H1 (cell line): ENCODE measurements around the gene TPH2. TPM values are rescaled to one million over a fixed set of nuclear protein-coding genes. Genes with fewer than 3 reads are reported as not detected.

Experiments used
- CTCF ChIA-PET: fragments of 300-600 bp; sonication (Branson Sonifier 250); formaldehyde crosslinking; loops from one replicate; lab custom pipeline; 2021; ENCODE audit not compliant: partially characterized antibody; lab: Charles Lee
- POLR2A ChIA-PET: fragments of 300-600 bp; sonication (Branson Sonifier 250); formaldehyde crosslinking; loops from one replicate; lab custom pipeline; 2021; ENCODE audit warnings: inconsistent platforms; ENCODE audit not compliant: partially characterized antibody; lab: Charles Lee
- DNase-seq, 2 experiments: peaks; one replicate each; pipeline versions ENCODE4 v3.0.0 to v3.0.0-alpha.2; 2010 to 2022; ENCODE audit warnings: low spot score in 2 of 2, low read depth in 1 of 2, mixed read lengths in 1 of 2
- FAIRE-seq: peaks from 2 replicates; lab custom pipeline; 2011; peaks lifted over from hg19 to GRCh38; lab: Jason Lieb, UNC
- H2AFZ ChIP-seq: 2 replicates; pipeline ENCODE4 v1.8.1; 2012; ENCODE audit warnings: low read length, inconsistent platforms
- H2AK5ac ChIP-seq: 2 replicates; pipeline ENCODE4 v1.6.1; 2013; ENCODE audit warnings: low read depth, low read length
- H2BK120ac ChIP-seq: replicated peaks from 2 replicates; pipeline ENCODE3; 2013; ENCODE audit warnings: low read depth, low read length, inconsistent platforms
- H2BK12ac ChIP-seq: 2 replicates; pipeline ENCODE4 v1.6.1; 2013; ENCODE audit warnings: low read depth, low read length
- H2BK15ac ChIP-seq: 2 replicates; pipeline ENCODE4 v1.6.1; 2013; ENCODE audit warnings: low read length
- H2BK20ac ChIP-seq: 2 replicates; pipeline ENCODE4 v1.6.1; 2013; ENCODE audit warnings: low read length
- H2BK5ac ChIP-seq: 2 replicates; pipeline ENCODE4 v1.6.1; 2013; ENCODE audit warnings: low read depth, low read length
- H3K14ac ChIP-seq: 2 replicates; pipeline ENCODE4 v1.6.1; 2013; ENCODE audit warnings: inconsistent platforms; ENCODE audit not compliant: insufficient read length
- H3K18ac ChIP-seq: 2 replicates; pipeline ENCODE4 v1.6.1; 2013; ENCODE audit warnings: low read length; ENCODE audit errors: extremely low read depth
- H3K23ac ChIP-seq: 2 replicates; pipeline ENCODE4 v1.6.1; 2013; ENCODE audit warnings: inconsistent platforms; ENCODE audit not compliant: insufficient read length
- H3K23me2 ChIP-seq: 2 replicates; pipeline ENCODE4 v1.6.1; 2013; ENCODE audit warnings: low read depth, low read length
- H3K27ac ChIP-seq: 2 replicates; pipeline ENCODE4 v1.6.1; 2011; ENCODE audit warnings: low read depth, low read length, inconsistent platforms
- H3K27me3 ChIP-seq, 4 experiments: replicated peaks in 1 of 4; 1 replicate in 1 of 4; 2 replicates in 3 of 4; pipeline versions ENCODE4 v1.6.1 to v1.8.1; 2011 to 2013; ENCODE audit warnings: low read length in 3 of 4, mild to moderate bottlenecking in 3 of 4, inconsistent platforms in 2 of 4, mixed read lengths in 2 of 4, moderate library complexity in 1 of 4; ENCODE audit not compliant: control insufficient read depth in 3 of 4, insufficient read depth in 3 of 4; ENCODE audit errors: extremely low read depth in 1 of 4
- H3K36me3 ChIP-seq, 4 experiments: 2 replicates each; pipeline versions ENCODE4 v1.6.1 to v1.8.1; 2011 to 2013; ENCODE audit warnings: mild to moderate bottlenecking in 4 of 4, low read length in 3 of 4, moderate library complexity in 2 of 4, control low read depth in 1 of 4, inconsistent platforms in 1 of 4; ENCODE audit not compliant: insufficient read depth in 4 of 4, control insufficient read depth in 2 of 4
- H3K4ac ChIP-seq: replicated peaks from 2 replicates; pipeline ENCODE3; 2013; ENCODE audit warnings: low read length, low read depth, mixed read lengths, inconsistent platforms; ENCODE audit not compliant: insufficient read length
- H3K4me1 ChIP-seq, 4 experiments: replicated peaks in 1 of 4; 1 replicate in 1 of 4; 2 replicates in 3 of 4; pipeline versions ENCODE4 v1.6.1 to v1.8.1; 2011 to 2013; ENCODE audit warnings: low read length in 3 of 4, inconsistent platforms in 2 of 4, mixed read lengths in 1 of 4; ENCODE audit not compliant: insufficient read depth in 4 of 4, control insufficient read depth in 3 of 4
- H3K4me2 ChIP-seq, 2 experiments: 2 replicates each; pipeline versions ENCODE4 v1.6.1 to v1.8.1; 2011 to 2013; ENCODE audit warnings: low read depth in 2 of 2, low read length in 2 of 2, control low read depth in 1 of 2, inconsistent platforms in 1 of 2, mild to moderate bottlenecking in 1 of 2; ENCODE audit not compliant: insufficient read depth in 1 of 2
- H3K4me3 ChIP-seq, 4 experiments: fragments of 200-600, 300-600 bp in 1 of 4; sonication (generic), shearing (Covaris generic), sonication (Bioruptor Twin) in 1 of 4; 2 replicates each; pipeline versions ENCODE4 v1.5.1 to v1.8.1; 2011 to 2016; ENCODE audit warnings: low read length in 4 of 4, low read depth in 3 of 4, control low read depth in 2 of 4, inconsistent platforms in 2 of 4, mild to moderate bottlenecking in 2 of 4, mixed read lengths in 1 of 4, moderate library complexity in 1 of 4; ENCODE audit not compliant: insufficient read depth in 2 of 4; ENCODE audit errors: extremely low read depth in 1 of 4
- H3K56ac ChIP-seq: replicated peaks from 2 replicates; pipeline ENCODE3; 2013; ENCODE audit warnings: low read depth, mild to moderate bottlenecking, mixed read lengths, low read length, inconsistent platforms; ENCODE audit not compliant: insufficient read length
- H3K79me1 ChIP-seq: 2 replicates; pipeline ENCODE4 v1.6.1; 2013; ENCODE audit warnings: low read depth, low read length, control low read depth
- H3K79me2 ChIP-seq, 2 experiments: 2 replicates each; pipeline versions ENCODE4 v1.6.1 to v1.8.1; 2012 to 2013; ENCODE audit warnings: low read length in 2 of 2, mild to moderate bottlenecking in 2 of 2, inconsistent platforms in 1 of 2; ENCODE audit not compliant: insufficient read depth in 2 of 2, control insufficient read depth in 1 of 2
- H3K9ac ChIP-seq, 4 experiments: replicated peaks in 1 of 4; 1 replicate in 1 of 4; 2 replicates in 3 of 4; pipeline versions ENCODE4 v1.6.1 to v1.8.1; 2011 to 2013; ENCODE audit warnings: low read depth in 3 of 4, low read length in 3 of 4, control low read depth in 2 of 4, mild to moderate bottlenecking in 2 of 4, moderate library complexity in 2 of 4, inconsistent platforms in 1 of 4; ENCODE audit errors: extremely low read depth in 1 of 4
- H3K9me3 ChIP-seq, 2 experiments: 2 replicates each; pipeline versions ENCODE4 v1.6.1 to v1.8.1; 2012 to 2013; ENCODE audit warnings: mild to moderate bottlenecking in 2 of 2, moderate library complexity in 2 of 2, control low read depth in 1 of 2, inconsistent platforms in 1 of 2, low read depth in 1 of 2, low read length in 1 of 2, mixed read lengths in 1 of 2; ENCODE audit not compliant: insufficient read depth in 2 of 2
- H4K20me1 ChIP-seq, 2 experiments: replicated peaks in 1 of 2; 2 replicates each; pipeline versions ENCODE3 to v1.8.1; 2011 to 2013; ENCODE audit warnings: inconsistent platforms in 2 of 2, low read length in 2 of 2, mild to moderate bottlenecking in 1 of 2; ENCODE audit not compliant: insufficient read depth in 2 of 2, control insufficient read depth in 1 of 2
- H4K5ac ChIP-seq: 2 replicates; pipeline ENCODE4 v1.6.1; 2013; ENCODE audit warnings: low read length, low read depth, mixed read lengths, inconsistent platforms; ENCODE audit not compliant: insufficient read length
- H4K8ac ChIP-seq: 2 replicates; pipeline ENCODE4 v1.8.0; 2013; ENCODE audit warnings: mild to moderate bottlenecking, moderate library complexity, low read length, inconsistent platforms; ENCODE audit not compliant: insufficient read depth; ENCODE audit errors: extremely low read depth
- H4K91ac ChIP-seq: replicated peaks from 2 replicates; pipeline ENCODE3; 2013; ENCODE audit warnings: low read length, mixed read lengths, inconsistent platforms; ENCODE audit not compliant: insufficient read length
- ATF3 ChIP-seq: IDR thresholded peaks from 2 replicates; pipeline ENCODE4 v1.6.1; 2011; ENCODE audit warnings: low read depth, mild to moderate bottlenecking, low read length; ENCODE audit not compliant: insufficient read depth
- CBX5 ChIP-seq: fragments of 300-800, 300-1000 bp; sonication (generic); IDR thresholded peaks from 2 replicates; pipeline ENCODE4 v1.7.1; 2016; ENCODE audit warnings: antibody characterized with exemption, low read length, low read depth
- EGR1 ChIP-seq: IDR thresholded peaks from 2 replicates; pipeline ENCODE4 v1.6.1; 2011; ENCODE audit warnings: low read depth, low read length, borderline replicate concordance
- GABPA ChIP-seq: IDR thresholded peaks from 2 replicates; pipeline ENCODE4 v1.6.1; 2011; ENCODE audit warnings: mild to moderate bottlenecking, low read length, moderate library complexity, borderline replicate concordance; ENCODE audit not compliant: insufficient read depth
- GTF2F1 ChIP-seq: IDR thresholded peaks from 2 replicates; pipeline ENCODE4 v1.6.1; 2012; ENCODE audit warnings: low read depth, low read length, improper control_type of control experiment, borderline replicate concordance
- NANOG ChIP-seq: IDR thresholded peaks from 2 replicates; pipeline ENCODE4 v1.6.1; 2011; ENCODE audit warnings: low read length, low read depth, mild to moderate bottlenecking, inconsistent platforms; ENCODE audit not compliant: insufficient read depth, poor library complexity, severe bottlenecking
- PHF8 ChIP-seq: fragments of 200-600 bp; sonication (generic); conservative IDR thresholded peaks from 2 replicates; pipeline ENCODE4 v1.7.1; 2012; ENCODE audit warnings: low read depth, mild to moderate bottlenecking, inconsistent platforms, low read length, moderate library complexity
- RAD21 ChIP-seq, 2 experiments: IDR thresholded peaks in 1 of 2; conservative IDR thresholded peaks in 1 of 2; 2 replicates each; pipeline ENCODE4 v1.6.1; 2011; ENCODE audit warnings: low read depth in 2 of 2, low read length in 2 of 2, improper control_type of control experiment in 1 of 2, inconsistent platforms in 1 of 2, mild to moderate bottlenecking in 1 of 2, moderate library complexity in 1 of 2
- RXRA ChIP-seq: IDR thresholded peaks from 2 replicates; pipeline ENCODE4 v1.6.1; 2011; ENCODE audit warnings: low read depth, mild to moderate bottlenecking, low read length, moderate library complexity; ENCODE audit not compliant: insufficient read depth
- SAP30 ChIP-seq: fragments of 300-600 bp; sonication (generic); IDR thresholded peaks from 2 replicates; pipeline ENCODE4 v1.7.1; 2012; ENCODE audit warnings: low read length, moderate library complexity, mild to moderate bottlenecking, inconsistent platforms; ENCODE audit not compliant: insufficient read depth, insufficient replicate concordance
- SP1 ChIP-seq: IDR thresholded peaks from 2 replicates; pipeline ENCODE4 v1.6.1; 2011; ENCODE audit warnings: low read depth, low read length
- SUZ12 ChIP-seq: fragments of 200-600 bp; sonication (generic); IDR thresholded peaks from 2 replicates; pipeline ENCODE4 v1.6.1; 2012; ENCODE audit warnings: mild to moderate bottlenecking, inconsistent platforms, low read length, moderate library complexity, mixed read lengths
- WGBS, 2 experiments: shearing (Covaris generic) in 1 of 2; methylation state at CpG; one replicate each; pipeline versions ENCODE4 v1.1.6 to v1.1.7; 2013 to 2015; ENCODE audit warnings: low lambda C conversion rate in 2 of 2, mixed read lengths in 2 of 2, inconsistent platforms in 1 of 2, low coverage in 1 of 2, missing lambda C conversion rate in 1 of 2; ENCODE audit not compliant: insufficient replicate concordance in 2 of 2, insufficient coverage in 1 of 2, insufficient read length in 1 of 2; ENCODE audit errors: extremely low coverage in 1 of 2, missing lambda C conversion rate in 1 of 2; 5-methylcytosine and 5-hydroxymethylcytosine counted together
- polyA plus RNA-seq, 7 experiments: library from polyadenylated mRNA; depleted of rRNA in 3 of 7; stranded (reverse) in 5 of 7; unstranded in 2 of 7; fragments of >200 nt in 5 of 7; fragments of 200-250 nt in 2 of 7; gene quantifications; 1 replicate in 5 of 7; 2 replicates in 1 of 7; 4 replicates in 1 of 7; pipeline versions ENCODE4 v1.2.1 to v1.2.3, GENCODE V29; 2011 to 2013; ENCODE audit warnings: missing spikeins in 2 of 7, mixed read lengths in 2 of 7
- total RNA-seq: library from RNA; stranded (reverse); fragmentation: NEBNext Ultra II Directional; extraction: Animal tissue kit (Norgen Biotek cat#: 25700); gene quantifications from 2 replicates; pipeline ENCODE4 v1.2.1, GENCODE V29; 2021

TPH2 gene
- total and polyA plus RNA-seq, 2 of the 8 experiments (the other 6 are each of a cell fraction or from before 2014, with no cell fraction given), result 0.57 to 1.1 TPM

- H2BK5ac ChIP-seq, result peak overlapping the region; percentile 54; the same call in 1 of the 2 replicates
- no peaks in the 10 kb centered on the region for H3K27me3 ChIP-seq
- H3K9me3 ChIP-seq, result no peaks in the 10 kb centered on the region
- no peak overlapping the region for H2BK120ac ChIP-seq
- H2AFZ ChIP-seq, result peak overlapping the region; percentile 22; the same call in 1 of the 2 replicates
- no peak overlapping the region for H2BK15ac ChIP-seq
- H2AK5ac ChIP-seq, result no peak overlapping the region
- no peak overlapping the region for H4K8ac ChIP-seq
- DNase-seq (no peak), FAIRE-seq (no peak)
- H3K79me2 ChIP-seq, result no peaks in the 10 kb centered on the region
- no peak overlapping the region for H3K14ac ChIP-seq
- H3K23ac ChIP-seq, result no peak overlapping the region
- no peak overlapping the region for H3K27ac ChIP-seq
- H4K20me1 ChIP-seq, result no peaks in the 10 kb centered on the region
- no peak overlapping the region for H4K5ac ChIP-seq
- H3K56ac ChIP-seq, result no peak overlapping the region
- POLR2A ChIA-PET, result interaction anchor here (0.5 kb wide), 1 partner anchor 68 kb away, joined by 5 read pairs; no protein-coding TSS in a partner anchor
- H3K4me3 ChIP-seq, result no peak overlapping the region
- H3K4me1 ChIP-seq, result peaks cover 5 to 33% (median 28%) of the 10 kb centered on the region in 4 experiments
- no peaks in the 10 kb centered on the region for H3K79me1 ChIP-seq
- no peaks in the 10 kb centered on the region for H3K36me3 ChIP-seq
- H4K91ac ChIP-seq, result no peak overlapping the region
- no peak overlapping the region for H3K4ac ChIP-seq
- CTCF ChIA-PET, result interaction anchor here (1.2 kb wide), 1 partner anchor 80 kb away, joined by 3 read pairs; no protein-coding TSS in a partner anchor
- H2BK12ac ChIP-seq, result no peak overlapping the region
- WGBS, 2 experiments, result 67% methylated on average over 1 of the region's 1 CpG; no CpG with 5 or more reads in 1 of the 2 experiments
- no peak overlapping the region for H2BK20ac ChIP-seq
- H3K9ac ChIP-seq, result no peak overlapping the region
- H3K18ac ChIP-seq, result no peak overlapping the region
- no peaks in the 10 kb centered on the region for H3K23me2 ChIP-seq
- no peak overlapping the region for H3K4me2 ChIP-seq
- TF ChIP-seq PHF8 (no peak), EGR1 (no peak), GTF2F1 (no peak), SP1 (no peak), ATF3 (no peak), RXRA (no peak), RAD21 (IDR thresholded peaks at IDR 0.05 in 1 of 2, conservative IDR thresholded peaks at IDR 0.05 in 1 of 2; ENCODE audit: low read depth in 2 of 2, low read length in 2 of 2) (no peak), GABPA (no peak), NANOG (no peak), SUZ12 (no peak), SAP30 (no peak), CBX5 (no peak)
Measured at GRCh38 chr12:71945121-71945520, 6.5 kb downstream of the TPH2 start.
